T-helper 1 cell treated with Interleukin-12 subunit alpha and Interleukin-12 subunit beta and Interleukin-4 antibody, amounts not matched to agents 30 ng/mL and 1 ng/mL, for 36 hours (primary cell): ENCODE data around the gene ARMC2. TPM values are rescaled to one million over a fixed set of nuclear protein-coding genes. Genes with fewer than 3 reads are reported as not detected.
"Not testable (repeated sequence)": the region's sequence is repeated elsewhere in the genome, so short reads cannot be mapped to it uniquely, and the experiment has no call there.

ENCODE experiments used
- intact Hi-C: fragments of 100-400 bp; cut with micrococcal nuclease; formaldehyde crosslinking; loops from one replicate; pipeline ENCODE4 v1.15.1; 2024
- total RNA-seq: library from RNA; stranded (reverse); gene quantifications from 2 replicates; pipeline ENCODE4 v1.2.3, GENCODE V29; 2022

ARMC2 gene
- total RNA-seq, 1 donor from 2014 or later = 6.1 TPM

DNA sequence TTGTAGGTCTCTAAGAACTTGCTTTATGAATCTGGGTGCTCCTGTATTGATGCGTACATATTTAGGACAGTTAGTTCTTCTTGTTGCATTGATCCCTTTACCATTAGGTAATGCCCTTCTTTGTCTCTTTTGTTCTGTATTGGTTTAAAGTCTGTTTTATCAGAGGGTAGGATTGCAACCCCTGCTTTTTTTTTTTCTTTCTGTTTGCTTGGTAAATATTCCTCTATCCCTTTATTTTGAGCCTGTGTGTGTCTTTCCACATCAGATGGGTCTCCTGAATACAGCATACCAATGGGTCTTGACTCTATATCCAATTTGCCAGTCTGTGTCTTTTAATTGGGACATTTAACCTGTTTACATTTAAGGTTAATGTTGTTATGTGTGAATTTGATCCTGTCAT is 130.4 kb downstream of the ARMC2 start:
- intact Hi-C loops = not testable (repeated sequence)

DNA sequence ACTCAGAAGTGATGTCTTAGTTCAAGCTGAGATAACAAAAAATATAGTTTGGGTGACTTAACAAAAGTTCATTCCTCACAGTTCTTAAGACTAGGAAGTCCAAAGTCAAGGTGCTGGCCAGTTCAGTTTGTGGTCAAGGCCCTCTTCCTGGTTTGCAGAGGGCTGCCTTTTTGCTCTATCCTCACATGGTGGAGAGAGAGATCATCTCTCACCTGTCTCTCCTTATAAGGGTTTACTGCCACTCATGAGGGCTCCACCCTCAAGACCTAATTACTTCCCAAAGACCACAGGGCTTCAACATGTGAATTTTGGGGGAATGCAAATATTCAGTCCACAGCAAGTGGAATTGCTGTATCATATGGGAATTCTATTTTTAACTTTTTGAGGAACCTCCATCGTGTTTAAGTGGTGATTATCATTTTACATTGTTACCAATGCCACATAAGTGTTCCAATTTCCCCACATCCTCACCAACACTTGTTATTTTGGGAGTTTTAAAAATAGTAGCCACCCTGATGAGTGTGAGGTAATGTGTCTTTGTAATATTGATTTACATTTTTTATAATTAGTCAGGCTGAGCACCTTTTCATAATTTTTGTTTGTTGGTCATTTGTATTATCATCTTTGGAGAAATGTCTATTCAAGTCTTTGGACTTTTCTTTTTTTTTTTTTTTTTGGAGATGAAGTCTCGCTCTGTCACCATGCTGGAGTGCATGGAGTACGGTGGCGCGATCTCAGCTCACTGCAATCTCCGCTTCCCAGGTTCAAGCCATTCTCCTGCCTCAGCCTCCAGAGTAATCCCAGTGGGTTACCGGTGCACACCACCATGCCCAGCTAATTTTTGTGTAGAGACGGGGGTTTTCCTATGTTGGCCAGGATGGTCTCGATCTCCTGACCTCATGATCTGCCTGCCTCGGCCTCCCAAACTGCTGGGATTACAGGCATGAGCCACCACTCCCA is 134.2 kb downstream of the ARMC2 start:
- intact Hi-C loops = no loop called here

DNA sequence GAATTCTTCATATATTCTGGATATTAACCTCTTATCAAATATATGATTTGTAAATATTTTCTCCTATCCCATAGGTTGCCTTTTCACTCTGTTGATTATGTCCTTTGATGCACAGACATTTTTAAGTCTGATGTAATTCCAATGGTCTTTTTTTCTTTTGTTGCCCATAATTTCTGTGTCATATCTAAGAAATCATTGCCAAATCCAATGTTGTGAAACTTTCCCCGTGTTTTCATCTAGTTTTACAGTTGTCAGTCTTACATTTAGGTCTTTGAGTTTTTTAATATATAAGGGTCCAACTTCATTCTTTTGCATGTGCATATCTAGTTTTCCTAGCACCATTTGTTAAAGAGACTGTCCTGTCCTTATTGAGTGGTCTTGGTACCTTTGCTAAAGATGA is 134.9 kb downstream of the ARMC2 start:
- intact Hi-C loops = no loop called here

DNA sequence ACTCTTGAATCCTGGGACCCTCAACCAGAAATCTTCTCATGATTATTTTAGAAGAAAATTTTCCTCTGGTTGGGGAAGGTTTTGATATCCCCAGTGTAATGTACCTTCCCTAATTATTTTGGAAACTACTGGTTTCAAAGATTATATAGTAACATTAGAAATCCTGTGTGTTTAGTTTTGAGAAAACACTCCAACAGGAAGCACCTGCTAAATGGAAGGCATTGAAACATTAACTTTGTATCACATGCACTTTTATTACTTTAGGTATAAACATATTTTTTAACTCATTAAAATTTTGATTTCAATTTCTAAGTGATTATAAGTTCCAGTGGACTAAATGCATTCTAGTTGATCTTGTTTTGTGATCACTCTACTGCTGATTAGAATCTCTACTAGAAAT is 137.1 kb downstream of the ARMC2 start:
- intact Hi-C loops = no loop called here

DNA sequence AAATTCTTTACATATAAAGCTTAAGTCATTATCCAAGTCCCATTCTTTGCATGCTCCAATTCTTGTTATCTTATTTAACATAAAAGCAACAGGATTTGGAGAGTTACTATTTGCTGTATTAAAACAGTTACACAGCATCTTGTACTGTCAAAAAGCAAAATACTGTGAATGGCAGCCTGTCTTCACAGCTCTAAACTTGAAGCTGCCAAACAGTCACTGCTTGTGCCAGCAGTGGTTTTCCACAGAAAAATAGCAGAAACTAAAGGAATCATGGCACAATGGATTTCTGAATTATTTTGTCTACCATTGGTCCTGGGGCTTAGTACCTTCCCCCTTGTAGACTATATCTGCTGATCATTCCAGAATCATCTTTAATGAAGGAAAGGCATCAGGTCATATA is 138.9 kb downstream of the ARMC2 start:
- intact Hi-C loops = no loop called here

DNA sequence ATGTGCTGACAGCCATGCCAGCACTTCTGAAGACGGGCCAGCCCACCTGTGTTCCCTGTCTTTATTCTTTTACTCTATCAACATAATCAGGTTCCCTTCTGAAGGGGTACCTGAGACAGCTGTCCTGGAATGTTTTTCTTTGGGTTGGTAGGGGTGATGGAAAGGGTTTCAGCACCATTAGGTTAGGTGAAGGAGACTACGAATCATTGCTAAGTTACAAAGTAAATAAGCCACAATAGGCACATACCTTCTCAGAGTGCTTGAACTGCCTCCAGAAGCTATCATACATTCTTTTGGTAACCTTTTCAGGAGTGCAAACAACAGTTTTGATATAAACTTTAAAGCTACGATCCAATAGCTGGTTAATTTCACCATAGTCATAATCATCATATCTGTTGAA is 140.1 kb downstream of the ARMC2 start:
- intact Hi-C loops = no loop called here

DNA sequence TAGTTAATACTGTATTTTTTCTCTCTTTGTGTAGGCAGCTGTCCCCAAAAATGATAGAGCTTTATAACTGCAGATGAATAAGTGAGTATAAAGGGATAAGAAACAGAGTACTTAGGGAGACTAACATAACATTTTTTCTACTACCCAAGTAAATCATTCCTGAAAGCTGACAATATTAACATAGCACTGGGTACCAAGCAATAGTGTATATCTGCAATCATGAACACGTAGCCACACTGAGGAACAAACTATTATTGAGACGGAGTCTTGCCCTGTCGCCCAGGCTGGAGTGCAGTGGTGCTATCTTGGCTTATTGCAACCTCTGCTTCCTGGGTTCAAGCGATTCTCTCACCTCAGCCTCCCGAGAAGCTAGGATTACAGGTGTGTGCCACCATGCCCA is 140.5 kb downstream of the ARMC2 start:
- intact Hi-C loops = no loop called here

DNA sequence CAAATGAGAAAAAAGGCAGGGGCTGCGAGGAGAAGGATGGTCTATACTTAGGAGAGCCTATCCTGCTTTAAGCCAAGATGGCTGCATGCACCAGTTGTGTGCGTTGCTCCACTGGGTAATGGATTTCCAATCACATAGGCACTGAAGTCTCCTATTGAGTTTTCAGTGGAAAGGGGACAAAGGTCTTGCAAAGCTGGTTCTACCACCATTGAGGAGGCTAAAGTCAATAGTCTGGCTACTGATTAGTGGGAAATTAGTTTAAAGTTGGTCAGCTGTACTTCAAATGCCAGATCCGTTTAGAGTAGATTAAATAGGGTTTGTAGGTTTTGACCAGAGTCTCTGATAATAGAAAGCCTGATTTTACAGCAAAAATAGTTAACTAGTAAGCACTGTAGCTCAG is 141.5 kb downstream of the ARMC2 start:
- intact Hi-C loops = no loop called here

DNA sequence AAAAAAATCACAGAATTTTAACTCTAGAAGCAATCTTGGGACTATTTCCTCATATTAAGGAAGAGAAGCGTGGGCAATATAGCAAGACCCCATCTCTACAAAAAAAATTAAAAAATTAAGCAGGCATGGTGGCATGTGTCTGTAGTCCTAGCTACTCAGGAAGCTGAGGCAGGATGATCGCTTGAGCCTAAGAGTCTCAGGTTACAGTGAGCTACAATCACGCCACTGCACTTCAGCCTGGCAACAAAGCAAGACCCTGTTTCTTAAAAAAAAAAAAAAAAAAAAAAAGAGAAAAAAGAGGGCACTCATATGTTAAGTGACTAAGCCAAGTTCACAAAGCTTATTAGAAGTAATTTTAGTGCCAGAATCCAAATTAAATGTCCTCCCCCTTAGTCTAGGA is 145.7 kb downstream of the ARMC2 start:
- intact Hi-C loops = no loop called here

DNA sequence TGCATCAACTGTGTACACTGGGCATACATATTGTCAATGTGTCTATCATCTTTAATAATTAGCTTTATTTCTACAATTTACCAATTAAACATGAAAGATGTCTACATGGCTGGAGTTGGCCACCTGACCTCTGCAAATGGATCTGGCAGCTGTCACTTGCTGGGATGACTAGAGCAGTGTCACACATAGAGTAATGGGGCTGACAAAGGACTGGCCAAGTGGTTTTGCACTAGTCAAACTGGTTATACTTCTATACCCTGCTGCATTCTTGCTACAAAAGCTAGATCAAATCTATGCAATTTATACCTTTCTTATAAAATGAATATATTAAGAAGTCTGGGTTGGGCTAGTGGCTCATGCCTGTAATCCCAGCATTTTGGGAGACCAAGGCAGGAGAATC is 147.1 kb downstream of the ARMC2 start:
- intact Hi-C loops = no loop called here

DNA sequence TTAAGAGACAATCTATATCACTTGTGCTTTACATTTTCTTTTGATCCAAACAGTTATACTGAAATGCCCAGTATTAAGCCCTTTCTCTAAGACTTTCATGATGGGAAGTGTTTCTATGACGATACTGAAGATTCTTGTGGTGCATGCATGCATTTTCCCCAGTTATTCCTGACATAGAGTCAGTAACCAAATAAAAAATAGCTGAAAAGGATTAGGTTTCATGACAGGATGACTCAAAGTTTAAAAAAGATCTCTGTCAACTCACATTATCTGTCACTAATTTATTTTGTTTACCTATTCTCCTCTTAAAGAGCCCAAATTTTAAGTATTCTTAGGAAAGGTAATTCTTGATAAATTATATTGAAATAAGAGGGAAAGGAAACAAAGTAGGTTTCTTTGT is 148.0 kb downstream of the ARMC2 start:
- intact Hi-C loops = no loop called here

DNA sequence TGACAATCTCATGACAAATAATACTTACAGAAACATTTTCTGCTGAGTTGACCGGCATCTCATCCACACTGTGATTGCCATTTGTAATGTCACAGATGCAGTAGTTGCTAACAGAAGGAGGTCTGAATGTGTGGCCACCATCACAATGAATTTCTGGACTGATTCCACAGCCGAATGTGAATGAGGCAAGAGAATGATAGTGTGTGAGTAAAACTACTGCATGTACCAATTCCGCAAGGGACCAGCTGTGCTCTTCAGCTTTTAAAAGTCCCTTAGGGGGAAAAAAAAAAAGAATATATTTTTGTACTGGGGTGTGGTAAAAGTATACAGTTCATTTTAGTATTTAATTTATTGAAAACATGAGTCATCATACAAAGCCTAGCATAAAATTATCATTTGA is 150.3 kb downstream of the ARMC2 start:
- intact Hi-C loops = no loop called here

DNA sequence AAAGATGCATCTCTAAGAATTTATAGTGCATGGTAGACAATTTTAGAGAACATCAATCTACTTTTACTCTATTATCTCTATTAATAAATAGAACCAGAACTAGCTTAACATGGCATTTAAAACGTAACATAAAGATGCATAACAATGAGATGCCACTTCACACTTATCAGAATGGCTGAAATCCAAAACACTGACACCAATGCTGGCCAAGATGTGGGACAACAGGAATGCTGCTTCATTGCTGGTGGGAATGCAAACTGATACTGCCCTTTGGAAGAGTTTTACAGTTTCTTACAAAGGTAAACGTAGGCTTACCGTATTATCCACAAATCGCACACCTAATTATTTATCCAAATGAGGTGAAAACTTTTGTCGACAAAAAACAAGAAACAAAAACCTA is 151.2 kb downstream of the ARMC2 start:
- intact Hi-C loops = no loop called here

DNA sequence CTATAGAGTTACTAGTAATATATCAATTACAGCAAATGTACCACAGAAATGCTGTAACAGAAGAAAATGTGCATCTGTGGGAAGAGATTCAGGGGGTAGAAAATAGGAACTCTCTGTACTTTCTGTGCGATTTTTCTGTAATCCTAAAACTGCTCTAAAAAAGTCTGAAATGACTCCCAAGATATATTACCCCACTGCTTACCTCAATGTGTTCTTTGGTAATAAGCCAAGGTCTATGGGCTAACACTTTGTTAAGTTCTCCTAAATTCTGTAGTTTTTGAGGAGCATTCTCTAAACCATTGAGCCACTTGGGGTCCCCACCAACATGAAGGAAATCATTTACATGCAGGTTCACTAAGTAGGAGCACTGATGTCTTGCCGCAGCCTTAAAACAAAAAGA is 152.1 kb downstream of the ARMC2 start:
- intact Hi-C loops = loop anchor here (2.0 to 10.0 kb wide), 3 partner anchors 15 to 735 kb away; partner anchors contain the start of genes AK9, FIG4 and SNX3

DNA sequence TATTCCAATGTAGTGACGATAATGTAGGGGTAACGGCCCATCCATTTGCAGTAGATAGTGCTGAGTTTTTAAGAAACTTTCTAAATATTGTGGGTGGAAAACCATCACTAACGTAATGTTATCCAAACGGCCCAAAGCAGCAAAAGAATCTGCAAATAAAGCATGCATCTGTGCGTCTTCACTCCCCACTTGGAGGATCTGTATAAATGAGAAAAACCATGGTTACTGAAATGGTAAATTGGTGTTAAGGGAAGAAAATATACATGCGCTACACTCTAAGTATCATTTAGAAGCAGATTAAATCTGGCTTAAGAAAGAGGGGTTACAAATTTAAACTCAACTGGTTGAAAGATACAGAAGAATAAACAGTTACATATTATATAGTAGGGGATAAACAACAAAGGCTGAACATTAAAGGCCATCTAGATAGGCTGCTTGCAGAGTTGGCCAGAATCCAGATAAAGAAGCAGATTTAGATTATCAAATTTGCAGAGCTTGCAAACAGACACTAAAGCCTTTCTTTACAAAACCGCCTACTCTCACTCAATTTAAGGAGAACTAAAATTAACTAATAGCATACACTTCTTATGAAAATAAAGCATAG is 153.2 kb downstream of the ARMC2 start:
- intact Hi-C loops = loop anchor here (2.0 to 10.0 kb wide), 3 partner anchors 13 to 737 kb away; partner anchors contain the start of genes AK9, FIG4 and SNX3

DNA sequence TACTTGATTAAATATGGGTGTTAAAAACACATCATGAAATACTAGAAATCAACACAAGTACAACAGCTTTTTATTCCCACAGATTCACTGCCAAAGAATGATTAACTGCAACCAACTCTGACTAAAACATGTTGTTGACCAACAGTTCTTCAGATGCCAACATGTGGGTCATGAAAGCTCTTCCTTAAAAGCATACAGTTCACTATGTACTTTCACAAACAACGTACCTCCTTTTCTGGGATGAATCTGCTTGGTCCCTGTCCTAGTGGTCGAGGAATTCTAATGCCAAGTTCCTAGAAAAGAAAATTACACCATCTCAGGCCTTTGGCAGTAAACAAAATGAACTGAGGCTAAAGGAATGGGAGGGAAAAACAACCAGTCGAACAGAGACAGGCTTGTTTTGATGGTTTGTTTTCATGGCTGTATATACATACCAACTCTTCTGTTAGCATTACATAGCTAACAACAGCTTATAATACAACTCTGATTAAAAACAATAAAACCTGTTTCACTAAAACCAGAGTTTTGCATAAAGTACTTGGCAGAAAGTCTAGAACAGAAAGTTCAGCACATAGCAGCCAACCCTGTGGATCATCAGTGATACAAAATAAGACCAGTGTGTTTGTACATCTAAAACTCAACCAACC is 154.0 kb downstream of the ARMC2 start:
- intact Hi-C loops = loop anchor here (10.0 kb wide), 2 partner anchors 693 to 737 kb away; partner anchors contain the start of genes AK9, FIG4 and SNX3

DNA sequence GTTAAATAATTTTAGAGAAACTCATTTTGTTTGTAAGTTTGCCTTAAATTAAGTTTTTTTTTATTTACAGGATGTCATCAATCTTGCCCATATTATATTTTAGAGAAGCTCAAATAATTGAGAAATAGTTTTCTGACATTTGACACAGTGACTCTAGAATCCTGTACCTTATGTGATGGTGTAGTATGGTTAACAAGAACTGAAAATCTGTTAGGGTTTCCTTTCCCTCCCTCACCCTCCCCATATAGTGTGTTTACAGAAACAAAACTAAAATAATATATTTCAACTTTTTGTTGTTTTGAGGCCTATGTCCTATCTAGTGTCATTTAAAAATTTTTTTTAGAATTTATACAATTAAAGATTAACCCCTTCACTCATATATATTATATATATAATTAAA is 154.7 kb downstream of the ARMC2 start:
- intact Hi-C loops = loop anchor here (10.0 kb wide), 2 partner anchors 692 to 738 kb away; partner anchors contain the start of genes AK9, FIG4 and SNX3

DNA sequence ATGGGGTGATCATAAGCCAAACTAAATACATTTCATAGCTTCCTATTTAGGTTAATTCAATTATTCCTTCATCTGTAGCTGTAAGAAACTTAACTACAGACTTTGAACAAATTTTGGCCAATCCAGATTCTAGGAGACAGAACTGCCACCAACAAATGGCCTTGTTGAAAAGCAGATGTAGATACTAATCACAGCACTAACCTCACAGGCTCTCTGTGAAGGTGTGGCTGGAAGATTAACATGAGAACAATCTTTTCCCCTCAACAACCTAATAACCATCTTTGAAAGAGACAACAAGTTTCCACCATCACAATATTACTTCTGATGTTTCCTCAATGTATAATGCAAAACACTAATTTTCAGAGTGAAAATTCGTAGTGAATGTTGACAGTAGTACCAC is 158.6 kb downstream of the ARMC2 start:
- intact Hi-C loops = loop anchor here (5.0 to 10.0 kb wide), 7 partner anchors 85 to 1185 kb away; partner anchors contain the start of genes AK9, CDC40, FIG4 and PPIL6

DNA sequence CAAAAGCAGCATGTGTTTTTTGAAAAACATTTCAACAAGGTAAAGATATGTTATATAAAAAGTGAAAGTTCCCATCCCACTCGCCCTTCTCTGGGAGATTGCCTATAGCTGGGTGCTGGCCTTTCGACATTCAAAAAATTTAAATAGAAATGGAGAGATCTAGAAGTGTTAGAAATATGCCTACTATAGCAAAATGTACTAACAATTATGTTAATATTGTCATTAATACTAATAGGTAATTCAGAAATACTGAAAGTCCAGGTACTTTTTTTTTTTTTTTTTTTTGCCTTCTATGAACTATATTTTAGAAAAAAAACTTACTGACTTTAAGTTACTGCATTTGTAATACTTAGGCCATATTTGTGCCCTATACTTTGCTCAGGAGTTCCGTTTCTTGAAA is 159.3 kb downstream of the ARMC2 start:
- intact Hi-C loops = loop anchor here (5.0 to 10.0 kb wide), 7 partner anchors 85 to 1185 kb away; partner anchors contain the start of genes AK9, CDC40, FIG4 and PPIL6

DNA sequence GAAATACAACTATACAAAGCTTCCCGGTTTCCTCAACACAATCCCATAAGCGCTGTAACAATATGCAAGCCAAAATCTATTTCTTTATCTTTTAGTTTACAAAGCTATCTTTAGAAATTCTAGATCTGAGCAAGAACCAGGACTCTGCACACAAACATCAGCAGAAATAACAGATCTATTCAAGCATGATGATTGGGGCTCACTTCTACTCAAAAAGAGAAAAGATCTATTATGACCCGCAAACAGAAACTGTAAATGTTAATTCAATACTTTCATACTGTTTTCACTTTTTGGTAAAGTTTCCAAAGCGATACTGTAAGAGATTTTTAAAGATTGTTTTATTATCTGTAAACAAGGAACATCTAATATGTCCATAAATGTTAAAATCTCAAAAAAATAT is 159.8 kb downstream of the ARMC2 start:
- intact Hi-C loops = loop anchor here (1.0 to 10.0 kb wide), 12 partner anchors 51 to 1186 kb away; partner anchors contain the start of genes AK9, CDC40, FIG4 and PPIL6

DNA sequence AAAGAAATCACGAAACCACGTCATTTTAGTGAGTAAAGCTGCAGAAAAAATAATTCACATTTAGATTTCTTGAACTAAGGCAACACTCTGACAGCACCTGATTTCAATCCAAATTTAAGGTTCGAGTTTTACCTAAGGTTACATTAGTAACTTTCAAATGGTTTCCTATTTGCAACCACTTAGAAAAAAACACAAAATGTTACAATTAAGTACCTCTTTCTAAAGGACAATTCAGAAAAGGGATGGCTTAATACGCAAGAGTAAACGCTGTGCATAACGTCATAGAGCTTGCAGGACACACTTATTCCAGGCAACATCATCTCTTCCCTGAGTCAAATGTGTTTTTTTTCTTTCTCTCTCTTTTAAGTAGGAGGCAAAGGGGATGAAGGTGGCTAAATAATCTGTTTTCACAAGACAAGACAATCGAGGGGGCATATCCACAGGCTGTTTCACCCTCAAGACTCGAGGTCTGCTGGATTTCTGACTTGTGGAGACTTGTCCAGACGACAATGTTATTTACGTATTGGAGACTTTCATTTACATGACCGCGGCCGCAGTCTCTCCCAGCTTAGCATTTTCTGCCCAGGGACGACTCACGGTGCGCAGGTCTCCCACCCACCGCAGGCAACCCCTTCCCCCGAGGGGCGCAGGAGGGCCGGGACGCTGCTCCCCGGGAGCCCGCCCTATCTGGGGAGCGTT is 160.5 kb downstream of the ARMC2 start:
- intact Hi-C loops = loop anchor here (1.0 to 10.0 kb wide), 19 partner anchors 50 to 1186 kb away; partner anchors contain the start of genes AK9, CDC40, FIG4 and PPIL6
